NCI-H1417 (cell line): ENCODE measurements around the gene MLXIPL.
"Not testable (repeated sequence)": the region's sequence is repeated elsewhere in the genome, so short reads cannot be mapped to it uniquely, and the experiment has no call there.

Experiments used
- DNase-seq, 3 experiments: peaks; one replicate each; lab custom pipeline; 2025; lab: John Stamatoyannopoulos, UW

Gene MLXIPL

DNA sequence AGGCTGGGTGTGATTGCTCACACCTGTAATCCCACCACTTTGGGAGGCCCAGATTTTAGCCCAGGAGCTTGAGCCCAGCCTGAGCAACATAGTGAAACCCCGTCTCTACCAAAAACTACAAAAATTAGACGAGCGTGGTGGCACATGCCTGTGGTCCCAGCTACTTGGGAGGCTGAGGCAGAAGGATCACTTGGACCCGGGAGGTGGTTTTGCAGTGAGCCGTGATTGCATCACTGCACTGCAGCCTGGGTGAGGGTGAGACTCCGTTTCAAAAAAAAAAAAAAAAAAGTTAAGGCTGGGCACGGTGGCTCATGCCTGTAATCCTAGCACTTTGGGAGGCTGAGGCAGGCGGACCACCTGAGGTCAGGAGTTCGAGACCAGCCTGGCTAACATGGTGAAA lies 43.3 kb downstream of the MLXIPL start:
- not testable (repeated sequence) for DNase-seq

DNA sequence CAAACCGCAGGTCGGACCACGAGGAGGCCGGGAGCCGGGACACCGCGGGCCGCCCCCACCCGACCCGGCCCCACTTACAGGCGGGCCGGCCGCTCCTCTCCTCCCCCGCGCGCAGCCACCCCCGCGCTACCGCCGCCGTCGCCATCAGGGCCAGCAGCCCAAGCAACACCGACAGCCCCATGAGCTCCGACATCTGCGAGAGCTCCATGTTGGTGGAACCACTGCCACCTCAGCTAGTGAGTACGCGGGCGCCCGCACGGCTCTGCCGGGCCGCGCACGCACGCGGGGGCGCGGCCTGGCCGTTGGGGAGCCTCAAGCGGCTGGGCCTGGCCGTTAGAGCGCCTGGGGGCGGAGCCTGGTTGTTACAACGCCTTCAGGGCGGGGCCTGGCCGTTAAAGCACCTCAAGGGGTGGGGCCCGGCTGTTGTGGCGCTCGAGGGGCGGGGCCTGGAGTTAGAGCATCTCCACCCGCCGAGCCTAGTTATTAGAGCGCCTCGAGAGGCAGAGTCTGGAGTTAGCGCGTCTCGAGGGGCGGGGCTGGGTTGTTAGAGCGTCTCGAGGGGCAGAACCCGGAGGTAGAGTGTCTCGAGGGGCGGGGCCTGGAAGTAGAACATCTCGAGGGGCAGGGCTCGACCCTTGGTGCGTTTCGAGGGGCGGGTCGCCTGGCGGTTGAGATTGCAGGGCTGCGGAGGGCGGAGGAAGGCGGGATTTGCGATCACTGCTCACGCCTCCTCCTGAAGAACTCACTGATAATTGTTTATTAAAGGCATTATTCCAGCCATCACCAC lies 45.8 kb downstream of the MLXIPL start, which contains the start of gene TBL2:
Gene TBL2, minus strand, starts transcription at position 238 of the 787 bp plus-strand sequence. Its CDS starts 30 bp downstream, at position 208.
- DNase-seq: peak; percentile 99 to 100 (median 99)

DNA sequence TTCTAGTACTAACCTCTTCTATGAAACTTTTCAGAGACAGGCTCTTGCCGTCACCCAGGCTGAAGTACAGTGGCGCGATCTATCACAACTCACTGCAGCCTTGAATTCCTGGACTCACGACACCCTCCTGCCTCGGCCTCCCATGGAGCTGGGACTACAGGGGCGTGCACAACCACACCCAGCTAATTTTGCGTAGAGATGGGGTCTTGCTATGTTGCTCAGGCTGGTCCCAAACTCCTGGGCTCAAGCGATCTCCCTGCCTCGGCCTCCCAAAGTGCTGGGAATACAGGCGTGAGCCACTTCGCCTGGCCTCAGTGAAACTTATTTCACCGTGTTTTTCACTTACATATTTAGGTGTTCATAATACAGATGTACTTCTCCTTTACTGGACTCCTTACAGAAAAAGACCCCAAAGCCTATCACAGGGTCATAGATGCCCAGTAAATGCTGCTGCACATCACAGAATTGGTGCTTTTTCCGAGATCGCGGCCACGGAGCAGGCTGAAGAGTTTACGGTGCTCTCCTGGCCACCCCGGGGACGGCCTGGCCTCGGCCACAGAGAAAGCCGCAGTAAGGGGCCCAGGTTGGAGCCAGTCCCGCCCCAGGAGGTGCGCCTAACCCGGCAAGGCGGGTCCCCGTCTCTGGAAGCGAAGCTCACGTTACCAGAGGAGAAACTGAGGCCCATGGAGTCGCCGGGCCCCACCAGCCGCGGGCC lies 46.5 kb downstream of the MLXIPL start:
- no peak for DNase-seq

DNA sequence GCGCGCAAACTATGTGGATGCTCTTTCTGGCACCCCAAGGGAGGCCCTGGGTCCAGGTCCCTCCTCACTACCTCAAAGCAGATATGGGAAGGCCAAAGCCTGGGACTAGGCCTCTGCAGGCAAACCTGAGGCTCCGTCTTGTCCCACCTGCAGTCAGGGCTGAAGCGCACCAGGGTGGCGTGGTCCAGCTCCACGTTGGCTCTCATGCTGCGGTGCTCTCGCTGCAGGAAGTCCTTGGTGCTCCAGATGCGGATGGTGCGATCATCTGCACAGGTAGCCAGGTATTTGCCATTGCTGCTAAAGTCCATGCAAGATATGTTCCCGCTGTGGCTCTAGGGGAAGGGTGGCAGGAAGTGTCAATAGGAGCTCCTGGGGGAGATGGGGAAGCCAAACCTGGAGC lies 50.5 kb downstream of the MLXIPL start:
- no peak for DNase-seq

DNA sequence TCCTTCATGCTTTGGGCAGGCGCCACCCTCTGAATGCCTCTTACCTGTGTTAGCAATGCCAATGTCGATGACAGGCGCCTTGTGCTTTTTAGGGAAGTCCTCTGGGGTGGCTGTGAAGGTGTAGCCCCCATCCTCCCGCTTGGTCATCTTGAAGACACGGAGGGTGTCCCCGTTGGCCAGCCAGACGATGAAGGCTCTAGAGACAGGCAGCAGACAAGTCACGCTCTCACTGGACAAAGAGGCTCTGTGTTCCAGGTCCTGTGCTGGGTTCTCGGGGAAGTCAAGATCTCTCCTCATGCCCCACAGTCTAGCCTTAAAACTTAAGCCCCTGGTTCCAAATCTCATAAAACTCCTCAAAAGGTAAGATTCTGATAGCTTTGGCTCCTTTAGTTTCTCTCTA lies 51.0 kb downstream of the MLXIPL start:
- DNase-seq: no peak

DNA sequence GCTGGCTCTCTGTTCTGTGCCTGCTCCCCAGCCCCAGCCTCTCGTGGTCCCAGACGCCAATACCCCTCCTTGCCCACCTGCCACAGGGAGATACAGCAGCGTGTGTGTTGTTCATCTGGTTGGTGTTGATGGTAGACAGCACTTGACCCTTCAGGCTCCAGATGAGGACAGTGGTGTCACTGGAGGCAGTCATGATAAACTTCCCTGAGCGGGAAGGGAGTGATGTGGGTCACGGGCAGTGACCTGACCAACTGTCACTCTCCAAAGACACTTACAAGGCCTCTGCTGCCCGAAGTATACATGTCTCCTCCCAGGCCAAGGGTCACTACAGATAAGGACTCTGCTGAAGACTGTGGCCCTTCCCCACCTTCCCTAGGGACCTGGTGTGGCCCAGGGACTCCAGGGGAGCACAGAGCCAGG lies 51.5 kb downstream of the MLXIPL start:
- DNase-seq: no peak

DNA sequence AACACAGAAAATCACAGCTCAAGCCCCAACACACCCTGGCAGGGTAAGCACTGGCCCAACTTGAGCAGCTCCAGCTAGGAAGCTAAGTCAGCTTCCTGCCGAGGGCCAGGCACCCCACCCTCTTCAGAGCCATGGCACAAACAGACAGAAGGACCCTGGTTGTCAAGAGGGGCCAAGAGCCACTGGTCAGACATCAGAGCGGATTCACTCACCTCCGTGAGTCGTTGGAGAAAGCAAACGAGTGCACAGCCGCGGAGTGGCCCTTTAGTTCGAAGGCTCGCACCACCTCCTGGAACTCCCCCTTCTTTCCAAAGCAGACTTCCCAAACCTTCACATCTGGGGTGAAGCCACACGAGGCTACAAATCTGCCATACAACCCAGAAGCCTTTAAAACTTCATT lies 53.3 kb downstream of the MLXIPL start:
- DNase-seq: no peak

DNA sequence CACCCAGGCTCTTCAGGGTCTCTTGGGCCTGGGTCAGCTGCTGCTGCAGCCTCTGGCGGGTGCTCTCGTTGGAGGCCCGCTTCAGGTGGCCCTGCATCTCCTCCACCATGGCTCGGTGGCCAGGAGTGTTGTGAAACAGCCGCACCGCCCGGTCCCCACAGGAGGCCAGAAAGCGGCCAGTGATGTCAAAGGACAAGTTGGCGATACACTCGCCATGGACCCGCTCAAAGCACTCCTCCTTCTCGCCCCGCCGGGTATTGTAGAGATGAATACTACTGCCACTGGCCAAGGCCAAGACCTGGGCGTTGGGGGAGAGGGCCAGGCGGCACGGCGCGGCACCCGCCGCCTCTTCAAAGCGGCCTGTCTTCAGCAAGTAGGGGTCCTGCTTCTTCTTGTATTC lies 53.8 kb downstream of the MLXIPL start:
- no peak for DNase-seq

DNA sequence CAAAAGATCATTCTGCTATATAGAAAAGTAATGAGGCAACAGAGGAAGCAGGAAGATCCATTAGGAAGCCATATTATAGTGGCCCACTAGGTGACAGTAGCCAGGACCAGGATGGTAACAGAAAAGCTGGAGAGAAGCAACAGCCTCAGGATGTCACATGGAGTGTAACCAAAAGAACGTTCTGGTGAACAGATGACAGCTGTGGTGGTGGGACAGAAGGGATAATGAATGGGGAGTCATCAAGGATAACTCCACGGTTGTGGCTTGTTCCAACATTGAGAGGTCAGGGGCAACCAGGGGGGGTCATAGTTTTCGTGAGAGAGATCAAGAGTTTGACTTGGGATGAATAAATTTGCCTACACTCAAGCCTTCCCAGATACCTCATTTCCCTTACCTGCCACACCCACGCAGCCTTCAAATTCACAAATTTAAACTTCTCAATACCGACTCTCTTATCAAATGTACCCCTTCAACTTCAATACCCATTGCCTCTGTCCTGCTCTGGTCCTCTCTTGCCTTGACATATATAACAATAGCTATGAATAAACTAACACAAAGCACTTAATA lies 55.2 kb downstream of the MLXIPL start:
- DNase-seq: no peak

DNA sequence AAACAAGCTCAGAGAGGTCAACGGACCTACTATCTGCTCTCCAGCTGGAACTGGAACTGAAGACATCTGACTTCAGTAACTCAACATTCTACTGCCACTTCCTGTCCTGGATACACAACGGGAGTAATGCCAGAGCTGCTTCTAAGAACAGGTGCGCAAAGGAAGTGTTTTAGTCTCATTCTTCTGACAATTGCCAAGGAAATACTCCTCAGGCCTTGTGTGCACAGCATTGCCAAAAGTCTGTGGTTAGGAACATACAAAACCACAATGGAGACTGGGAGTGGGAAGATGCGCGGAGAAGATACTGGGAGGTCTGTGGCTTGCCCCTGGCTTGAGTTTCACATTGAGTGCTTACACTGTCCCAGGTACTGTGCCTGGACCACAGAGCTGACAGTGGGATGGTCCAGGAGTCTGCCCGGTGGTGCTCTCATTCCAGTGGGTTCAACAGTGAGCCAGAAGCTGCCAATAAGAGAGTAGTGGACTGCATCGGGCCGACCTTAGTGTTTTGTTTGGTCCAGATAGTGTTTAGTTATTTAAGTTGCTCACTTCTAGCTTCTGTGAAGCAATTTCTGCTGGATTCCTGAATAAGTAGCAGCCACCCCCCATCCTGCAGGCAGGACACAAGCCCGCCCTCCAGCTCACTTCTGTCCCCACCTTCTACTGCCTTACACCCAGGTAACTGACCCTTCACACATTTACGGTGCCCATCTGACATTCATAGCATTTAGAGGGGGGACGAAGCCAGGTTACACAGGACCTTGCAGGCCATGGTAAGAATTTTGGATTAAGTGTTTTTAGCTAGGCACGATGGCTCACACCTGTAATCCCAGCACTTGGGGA lies 56.3 kb downstream of the MLXIPL start:
- DNase-seq: no peak

DNA sequence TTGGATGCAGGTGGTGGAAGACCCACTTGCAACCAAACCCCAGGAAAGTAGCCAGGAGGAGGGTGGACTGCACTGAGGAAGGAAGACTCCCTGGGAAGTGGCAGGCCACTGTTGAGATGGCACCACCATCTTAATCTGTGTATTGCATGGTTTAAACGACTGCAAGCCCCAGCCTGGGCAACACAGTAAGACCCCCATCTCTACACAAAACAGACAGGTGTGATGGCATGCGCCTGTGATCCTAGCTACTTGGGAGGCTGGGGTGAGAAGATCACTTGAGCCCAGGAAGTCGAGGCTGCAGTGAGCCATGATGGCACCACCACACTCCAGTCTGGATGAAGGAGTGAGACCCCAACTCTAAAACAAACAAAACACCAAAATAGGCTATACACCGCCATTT lies 57.2 kb downstream of the MLXIPL start:
- no peak for DNase-seq

DNA sequence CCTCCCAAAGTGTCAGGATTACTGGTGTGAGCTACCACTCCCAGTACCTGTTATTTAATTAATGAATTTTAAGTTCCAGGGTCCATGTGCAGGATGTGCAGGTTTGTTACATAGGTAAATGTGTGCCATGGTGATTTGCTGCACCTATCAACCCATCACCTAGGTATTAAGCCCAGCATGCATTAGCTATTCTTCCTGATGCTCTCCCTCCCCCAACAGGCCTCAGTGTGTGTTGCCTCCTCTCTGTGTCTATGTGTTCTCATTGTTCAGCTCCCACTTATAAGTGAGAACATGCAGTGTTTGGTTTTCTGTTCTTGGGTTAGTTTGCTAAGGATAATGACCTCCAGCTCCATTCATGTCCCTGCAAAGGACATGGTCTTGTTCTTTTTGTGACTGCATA lies 57.9 kb downstream of the MLXIPL start:
- DNase-seq: not testable (repeated sequence)

DNA sequence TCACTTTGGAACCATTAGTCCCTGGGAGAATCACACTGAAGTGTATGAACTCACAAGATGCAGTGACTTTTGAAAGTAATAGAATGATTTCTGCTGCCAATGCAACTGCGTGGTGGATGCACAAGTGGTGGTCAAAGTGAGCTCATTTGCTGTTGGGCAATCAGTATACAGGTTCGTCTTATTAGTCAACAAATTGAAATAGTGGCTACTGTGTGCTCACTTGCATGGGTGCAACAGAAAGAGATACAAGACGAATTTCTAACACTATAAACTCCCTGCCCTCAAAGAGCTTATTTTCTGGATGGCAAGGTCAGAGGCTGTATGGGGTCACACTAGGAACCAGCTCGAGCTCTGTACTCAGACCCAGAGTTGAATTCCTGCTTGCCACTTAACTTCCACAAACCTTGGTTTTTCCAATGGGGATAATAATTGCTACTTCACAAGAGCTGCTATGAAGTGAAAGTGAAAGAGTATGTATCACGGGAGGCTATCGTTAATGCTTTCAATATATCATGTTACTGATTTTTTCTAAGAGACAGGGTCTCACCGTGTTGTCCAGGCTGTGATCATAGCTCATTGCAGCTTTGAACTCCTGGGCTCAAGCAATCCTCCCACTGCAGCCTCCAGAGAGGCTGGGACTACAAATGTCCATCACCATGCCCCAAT lies 58.5 kb downstream of the MLXIPL start:
- DNase-seq: no peak

DNA sequence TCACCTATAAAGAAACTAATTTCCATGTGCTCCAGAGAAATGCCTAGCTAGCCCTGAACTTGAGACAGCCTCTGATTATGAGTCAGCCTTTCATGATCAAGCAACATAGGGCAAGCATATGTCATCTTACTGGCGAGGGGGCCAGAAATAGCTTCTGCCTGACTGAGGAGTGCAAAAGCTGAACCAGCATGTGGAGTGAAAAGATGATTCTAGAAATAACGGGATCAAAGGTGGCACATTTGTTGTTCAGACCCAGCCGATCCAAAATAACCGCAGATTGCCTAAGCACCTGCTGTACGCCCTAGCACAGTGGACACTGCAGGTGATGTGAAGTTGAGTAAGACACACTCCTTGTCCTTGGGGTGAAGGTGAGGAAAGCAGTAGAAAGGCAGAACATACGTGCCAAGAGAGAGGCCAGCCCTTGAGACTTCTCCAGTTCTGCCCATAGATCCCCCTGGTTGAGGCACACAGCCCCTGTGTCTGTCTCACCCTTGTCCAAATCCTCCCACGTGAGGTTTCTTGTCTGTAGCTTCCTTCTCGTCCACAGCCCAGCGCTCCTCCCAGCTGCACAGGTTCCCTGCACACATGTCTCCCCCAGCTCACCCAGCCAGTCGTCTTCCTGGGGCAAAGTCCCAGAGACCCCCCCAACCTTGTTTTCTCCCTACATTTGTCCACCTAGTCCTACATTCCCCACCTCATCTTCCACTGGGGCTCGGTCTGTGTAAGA lies 64.0 kb downstream of the MLXIPL start:
- DNase-seq: no peak

DNA sequence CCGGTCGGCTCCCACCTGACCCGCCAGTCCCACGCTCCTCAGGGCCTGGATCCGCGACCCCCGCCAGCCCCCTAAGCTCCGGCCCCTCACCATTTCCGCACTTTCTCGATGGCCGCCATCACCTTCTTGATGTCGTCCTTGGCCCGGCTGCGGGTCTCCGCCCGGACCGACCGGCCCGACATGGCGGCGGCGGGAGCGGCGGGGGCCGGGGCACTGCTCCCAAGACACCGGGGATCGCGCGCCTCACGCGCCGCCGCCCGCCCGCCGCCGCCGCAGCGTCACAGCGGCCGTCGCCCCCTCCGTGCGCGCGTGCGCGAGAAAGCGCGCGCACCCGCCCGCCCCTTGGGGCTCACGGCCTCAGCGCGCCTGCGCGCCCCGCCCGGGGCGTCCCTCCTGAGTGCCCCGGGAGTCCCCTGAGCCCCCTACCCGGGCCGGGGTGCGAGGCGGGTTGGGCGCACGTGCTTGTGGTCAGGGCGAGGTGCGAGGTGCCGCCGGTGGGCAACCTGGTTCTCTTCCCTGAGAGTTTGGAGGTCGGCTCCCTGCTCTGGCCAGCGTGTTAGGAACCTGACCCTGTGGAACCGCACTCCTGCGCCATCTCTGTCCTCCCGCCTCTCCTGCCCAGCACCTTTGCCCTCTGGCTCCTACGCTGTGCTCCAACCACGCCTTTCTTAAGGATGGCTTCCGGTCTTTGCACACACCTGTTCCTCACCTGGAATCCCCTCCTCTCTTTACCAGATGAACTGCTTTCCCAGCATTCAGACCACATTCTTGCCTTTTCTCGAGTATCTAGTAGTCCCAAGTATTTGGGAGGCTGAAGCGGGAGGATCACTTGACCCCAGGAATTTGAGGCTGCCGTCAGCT lies 66.7 kb downstream of the MLXIPL start, which contains the start of gene BCL7B:
Gene BCL7B, minus strand, starts transcription at position 294 of the 861 bp plus-strand sequence. Its CDS starts 112 bp downstream, at position 182.
- DNase-seq: peak; percentile 91 to 93 (median 93)

DNA sequence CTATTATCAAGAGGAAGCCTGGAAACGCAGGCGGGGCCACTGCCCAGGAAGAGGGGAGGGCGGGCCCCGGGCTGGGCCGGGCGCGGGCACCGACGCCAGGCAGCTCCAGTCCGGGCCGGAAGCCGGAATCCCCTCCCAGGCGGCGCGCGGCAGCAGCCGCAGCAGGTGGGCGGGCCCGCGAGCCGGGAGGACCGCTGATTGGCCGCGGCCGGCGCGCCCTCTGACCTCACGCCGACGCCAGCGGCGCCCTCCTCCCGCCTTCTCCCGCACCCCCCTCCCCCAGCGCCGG lies 67.3 kb downstream of the MLXIPL start:
- DNase-seq: peak; percentile 95 to 96 (median 96)

DNA sequence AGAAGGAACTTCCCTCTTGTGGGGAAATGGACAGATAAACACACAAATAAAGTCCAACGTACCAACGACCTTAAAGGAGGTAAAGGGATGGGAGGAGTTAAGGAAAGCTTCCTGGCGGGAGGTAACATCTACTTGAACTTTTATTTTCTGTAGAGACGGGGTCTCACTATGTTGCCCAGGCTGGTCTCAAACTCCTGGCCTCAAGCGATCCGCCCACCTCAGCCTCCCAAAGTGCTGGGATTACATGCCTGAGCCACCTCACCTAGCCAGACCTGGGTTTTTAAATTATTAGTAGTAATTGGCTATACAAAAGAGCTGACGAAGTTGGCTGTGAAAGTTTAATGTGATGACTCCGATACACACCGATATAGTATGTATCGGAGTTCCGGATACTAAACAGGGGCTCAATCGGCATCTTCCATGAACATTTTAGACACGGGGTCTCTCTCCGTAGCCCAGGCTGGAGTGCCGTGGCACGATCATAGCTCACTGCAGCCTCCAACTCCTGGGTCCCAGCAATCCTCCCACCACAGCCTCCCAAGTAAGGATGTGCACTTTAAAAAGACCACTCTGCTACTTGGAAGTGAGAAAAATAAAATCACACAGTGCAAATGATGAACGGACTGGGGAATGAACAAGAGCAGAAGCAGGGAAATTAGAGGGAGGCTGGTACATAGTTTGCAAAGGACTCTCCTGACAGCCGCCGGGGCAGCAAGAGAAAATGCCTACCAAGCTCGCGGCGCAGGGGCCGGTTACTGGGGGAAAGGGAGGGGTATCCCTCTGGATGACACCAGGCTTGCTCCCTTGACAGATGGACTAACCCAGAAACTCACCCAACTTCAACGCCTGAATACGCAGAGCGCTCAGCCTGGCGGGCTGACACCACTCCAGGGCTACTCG lies 67.9 kb downstream of the MLXIPL start:
- DNase-seq: no peak

DNA sequence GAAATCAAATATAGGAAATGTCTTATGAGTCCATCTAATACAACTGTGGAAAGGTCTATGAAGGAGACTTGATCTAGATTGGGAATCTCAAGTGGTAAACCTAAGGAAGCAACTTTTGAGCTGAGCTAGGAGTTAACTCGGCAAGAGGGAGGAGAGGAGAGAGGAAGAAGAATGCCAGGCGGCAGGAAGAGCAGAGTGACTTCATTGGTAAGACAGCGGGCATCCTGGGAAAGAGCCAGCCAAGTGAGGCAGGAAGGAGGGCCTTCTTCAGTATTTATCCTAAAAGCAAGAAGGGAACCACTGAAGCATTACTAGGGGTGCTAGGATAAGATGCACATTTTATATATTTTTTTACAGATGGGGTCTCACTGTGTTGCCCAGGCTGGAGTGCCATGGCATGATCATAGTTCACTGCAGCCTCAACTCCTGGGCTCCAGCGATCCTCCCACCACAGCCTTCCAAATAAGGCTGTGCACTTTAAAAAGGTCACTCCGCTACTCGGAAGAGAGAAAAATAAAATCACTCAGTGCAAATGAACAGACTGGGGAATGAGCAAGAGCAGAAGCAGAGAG lies 68.8 kb downstream of the MLXIPL start:
- DNase-seq: no peak

DNA sequence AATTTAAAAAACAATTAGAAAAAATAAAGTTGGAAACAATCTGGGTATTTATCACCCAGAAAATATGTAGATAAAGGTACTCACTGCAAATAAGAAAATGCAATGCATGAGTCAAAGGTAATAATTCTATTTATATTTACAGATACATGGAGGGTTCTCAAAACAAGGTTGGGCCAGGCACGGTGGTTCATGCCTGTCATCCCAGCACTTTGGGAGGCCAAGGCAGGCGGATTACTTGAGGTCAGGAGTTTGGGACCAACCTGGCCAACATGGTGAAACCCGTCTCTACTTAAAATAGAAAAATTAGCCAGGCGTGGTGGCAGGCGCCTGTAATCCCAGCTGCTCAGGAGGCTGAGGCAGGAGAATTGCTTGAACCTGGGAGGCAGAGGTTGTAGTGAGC lies 74.2 kb downstream of the MLXIPL start:
- DNase-seq: not testable (repeated sequence)
